WI38 (cell line): ENCODE data around the gene CEMIP.

ENCODE experiments used
- H3K4me3 ChIP-seq: 2 replicates; pipeline ENCODE4 v1.5.1; 2011; ENCODE audit warnings: low read depth, mild to moderate bottlenecking, control low read depth, low read length
- TF ChIP-seq, protein P1 (sequence below): IDR thresholded peaks from 2 replicates; pipeline ENCODE4 v1.5.1; 2012; ENCODE audit warnings: low read depth, mild to moderate bottlenecking, control low read depth, low read length

Gene CEMIP

DNA sequence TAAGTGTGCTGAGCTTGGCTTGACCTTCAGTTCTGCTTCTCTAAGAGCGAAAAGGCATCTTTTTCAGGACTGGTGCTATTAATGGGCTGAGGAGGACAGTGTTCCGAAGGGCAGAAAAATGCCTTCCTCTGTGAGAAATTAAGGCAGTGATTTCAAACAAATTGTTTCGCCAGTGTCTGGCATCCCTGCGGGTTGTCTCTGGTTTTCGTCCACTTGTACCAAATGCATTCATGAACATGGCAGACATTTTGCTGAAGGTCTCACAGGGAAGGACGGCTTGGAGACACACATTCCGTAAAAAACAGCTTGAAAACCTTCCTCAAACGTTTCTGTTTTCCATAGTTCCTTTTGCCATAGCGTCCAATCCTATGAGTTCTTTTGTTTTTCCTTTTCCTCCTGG, 57.1 kb downstream of the CEMIP start:
- TF ChIP-seq, protein P1, sequence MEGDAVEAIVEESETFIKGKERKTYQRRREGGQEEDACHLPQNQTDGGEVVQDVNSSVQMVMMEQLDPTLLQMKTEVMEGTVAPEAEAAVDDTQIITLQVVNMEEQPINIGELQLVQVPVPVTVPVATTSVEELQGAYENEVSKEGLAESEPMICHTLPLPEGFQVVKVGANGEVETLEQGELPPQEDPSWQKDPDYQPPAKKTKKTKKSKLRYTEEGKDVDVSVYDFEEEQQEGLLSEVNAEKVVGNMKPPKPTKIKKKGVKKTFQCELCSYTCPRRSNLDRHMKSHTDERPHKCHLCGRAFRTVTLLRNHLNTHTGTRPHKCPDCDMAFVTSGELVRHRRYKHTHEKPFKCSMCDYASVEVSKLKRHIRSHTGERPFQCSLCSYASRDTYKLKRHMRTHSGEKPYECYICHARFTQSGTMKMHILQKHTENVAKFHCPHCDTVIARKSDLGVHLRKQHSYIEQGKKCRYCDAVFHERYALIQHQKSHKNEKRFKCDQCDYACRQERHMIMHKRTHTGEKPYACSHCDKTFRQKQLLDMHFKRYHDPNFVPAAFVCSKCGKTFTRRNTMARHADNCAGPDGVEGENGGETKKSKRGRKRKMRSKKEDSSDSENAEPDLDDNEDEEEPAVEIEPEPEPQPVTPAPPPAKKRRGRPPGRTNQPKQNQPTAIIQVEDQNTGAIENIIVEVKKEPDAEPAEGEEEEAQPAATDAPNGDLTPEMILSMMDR, result no peak
- no peak overlapping the region for H3K4me3 ChIP-seq

DNA sequence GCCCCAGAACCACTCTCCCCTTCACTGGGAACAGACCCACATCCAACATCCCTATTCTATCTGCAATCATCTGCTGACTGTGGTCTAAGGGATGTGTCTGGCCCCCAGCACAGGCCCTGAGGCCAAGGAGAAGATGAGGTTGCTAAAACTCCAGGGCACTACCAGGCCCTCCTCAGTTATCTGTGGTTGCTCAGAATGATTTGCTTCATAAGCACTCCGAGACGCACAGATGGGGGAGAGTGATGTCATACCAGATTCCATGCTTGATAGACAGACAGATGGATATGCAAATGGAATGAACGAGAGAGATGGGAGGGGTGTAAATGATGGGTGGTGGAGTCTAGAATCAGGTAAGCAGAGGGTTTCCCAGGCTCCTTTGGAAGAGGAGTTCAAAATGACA, 57.8 kb downstream of the CEMIP start:
- TF ChIP-seq, protein P1, result no peak
- no peak overlapping the region for H3K4me3 ChIP-seq

DNA sequence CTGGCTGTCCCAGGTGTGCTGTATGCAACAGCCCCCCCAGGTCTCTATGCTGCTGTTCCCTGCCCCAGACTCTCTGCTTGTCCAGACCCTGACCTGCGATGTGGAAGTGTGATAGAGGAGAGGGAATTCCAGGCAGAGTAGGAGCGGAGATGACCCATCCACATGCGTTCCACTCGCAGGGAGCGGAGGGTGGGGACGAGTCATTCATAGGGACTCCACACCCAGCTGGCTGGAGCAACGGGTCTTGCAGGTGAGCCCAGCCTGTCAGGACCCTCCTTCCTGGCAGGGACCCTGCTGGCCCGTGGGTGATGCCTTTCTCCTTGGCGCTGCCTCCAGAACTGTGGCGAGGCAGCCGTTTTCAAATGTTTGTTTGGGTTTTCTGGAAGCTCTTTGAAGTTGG, 58.8 kb downstream of the CEMIP start:
- TF ChIP-seq, protein P1, result no peak
- no peak overlapping the region for H3K4me3 ChIP-seq

DNA sequence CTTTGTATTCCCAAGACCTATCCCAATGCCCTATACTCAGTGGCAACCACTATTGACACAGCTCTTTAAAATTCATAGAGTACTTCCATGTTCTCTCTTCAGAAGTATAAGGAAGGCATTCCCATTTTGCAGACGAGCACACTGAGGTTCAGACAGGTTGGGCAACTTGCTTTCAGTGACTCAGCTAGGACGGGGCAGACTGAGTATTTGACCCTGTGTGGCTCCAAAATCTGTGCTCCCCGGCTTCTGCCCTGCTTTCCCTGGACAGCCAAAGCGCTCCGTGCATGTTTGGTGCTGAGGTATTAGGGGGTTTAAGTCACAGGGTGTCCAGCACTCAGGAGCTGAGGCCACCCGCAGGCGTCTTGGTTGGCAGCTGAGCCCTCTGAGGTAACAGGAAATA, 59.5 kb downstream of the CEMIP start:
- TF ChIP-seq, protein P1, result no peak
- no peak overlapping the region for H3K4me3 ChIP-seq

DNA sequence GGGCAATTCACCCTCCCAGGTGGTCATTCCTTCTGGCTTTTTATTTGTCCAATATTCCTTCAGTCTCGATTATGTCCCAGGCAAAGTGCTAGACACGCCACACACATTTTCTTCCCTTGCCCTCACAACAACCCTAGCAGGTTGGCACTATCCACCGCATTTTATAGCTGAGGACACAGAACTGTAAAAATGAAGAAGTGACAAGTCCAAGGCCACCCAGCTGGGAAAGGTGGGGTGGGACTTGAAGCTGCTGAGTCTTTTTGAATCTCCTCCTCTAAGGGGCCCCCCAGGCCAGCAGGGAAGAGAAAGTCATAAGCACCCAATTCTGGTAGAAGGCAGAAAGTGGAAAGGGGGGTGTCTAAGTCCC, 60.6 kb downstream of the CEMIP start:
- H3K4me3 ChIP-seq, result no peak overlapping the region
- TF ChIP-seq, protein P1, result no peak

DNA sequence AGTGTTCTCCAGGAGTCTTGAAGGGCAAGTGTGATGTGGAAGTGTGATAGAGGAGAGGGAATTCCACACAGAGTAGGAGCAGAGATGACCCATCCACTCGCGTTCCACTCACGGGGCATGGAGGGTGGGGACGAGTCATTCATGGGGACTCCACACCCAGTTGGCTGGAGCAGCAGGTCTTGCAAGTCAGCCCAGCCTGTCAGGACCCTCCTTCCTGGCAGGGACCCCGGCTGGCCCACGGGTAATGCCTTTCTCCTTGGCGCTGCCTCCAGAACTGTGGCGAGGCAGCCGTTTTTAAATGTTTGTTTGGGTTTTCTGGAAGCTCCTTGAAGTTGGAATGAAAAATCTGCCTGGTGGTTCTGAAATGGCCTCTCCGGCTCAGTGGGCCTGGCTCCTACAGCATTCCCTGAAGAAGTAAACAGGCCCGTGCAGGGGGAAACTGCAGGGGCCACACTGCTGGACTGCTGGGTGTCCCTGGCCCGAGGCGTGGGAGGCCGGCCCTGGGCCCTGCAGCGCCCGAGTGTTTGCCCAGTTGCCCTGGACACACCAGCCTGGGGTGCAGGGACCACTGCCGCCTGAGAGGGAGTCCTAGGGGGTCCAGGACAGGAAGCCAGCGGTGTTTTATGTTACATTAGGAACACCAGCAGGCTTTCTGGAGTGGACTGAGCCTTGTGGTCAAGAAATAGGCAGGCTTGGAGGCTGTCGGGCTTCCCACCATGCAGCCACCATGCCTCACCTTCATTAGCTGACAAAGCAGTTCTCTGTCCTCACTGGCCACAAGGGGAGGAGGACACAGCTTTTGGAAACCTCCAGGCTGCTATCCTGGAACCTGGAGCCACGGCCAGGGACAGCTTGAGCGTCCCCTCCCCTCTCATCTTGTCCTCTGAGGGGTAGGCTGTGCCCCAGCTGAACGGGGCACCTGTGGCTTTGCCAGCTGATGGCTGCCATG, 61.3 kb downstream of the CEMIP start:
- H3K4me3 ChIP-seq, result no peak overlapping the region
- TF ChIP-seq, protein P1, result no peak

DNA sequence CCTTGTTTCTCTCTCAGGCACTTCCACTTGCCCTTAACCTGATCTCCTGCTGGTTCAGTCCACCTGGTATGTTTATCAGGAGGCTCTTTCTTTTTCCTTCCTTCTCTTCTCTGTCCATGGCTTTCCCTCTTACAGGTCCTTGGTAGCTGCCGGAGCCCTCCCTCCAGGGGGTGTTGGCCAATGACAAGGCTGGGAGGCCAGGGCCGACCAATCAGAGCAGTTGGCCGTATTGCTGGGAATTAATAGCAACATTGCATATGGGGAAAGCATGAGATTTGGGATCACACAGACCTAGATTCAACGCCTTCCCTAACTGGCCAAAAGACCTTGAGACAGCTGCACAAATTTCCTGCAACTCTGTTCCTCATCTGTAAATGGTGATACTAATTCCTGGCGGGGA, 62.4 kb downstream of the CEMIP start:
- TF ChIP-seq, protein P1, result no peak
- no peak overlapping the region for H3K4me3 ChIP-seq
